ENCODE measurements around the gene WIPF2.

- TF ChIP-seq POLR2AphosphoS5 (IDR thresholded peaks at IDR 0.05; ENCODE audit: borderline replicate concordance, low read depth, low read length): no peak
- TF ChIP-seq EZH2 (IDR thresholded peaks at IDR 0.05): no peak
- TF ChIP-seq FOXP2 (optimal IDR thresholded peaks at IDR 0.05; ENCODE audit: control extremely low read depth, extremely low read length, insufficient read depth): no peak
Observed at GRCh38 chr17:40325156-40326013, 106.3 kb downstream of the WIPF2 start.
